Tibial artery (tissue), 4 donors: ENCODE data around the gene TBC1D24.

ENCODE experiments used
- DNase-seq, 2 donors: peaks; one replicate each; pipeline ENCODE4 v3.0.0-alpha.2; 2019
- H3K27ac ChIP-seq, 2 donors: fragments of 200-600 bp; sonication (generic) in 1 of 2; 1 replicate in 1 of 2; 2 replicates in 1 of 2; pipeline ENCODE4 v1.5.1; 2018 to 2019; ENCODE audit warnings: mild to moderate bottlenecking in 1 of 2
- H3K27me3 ChIP-seq, 2 donors: fragments of 200-600 bp; sonication (generic) in 1 of 2; one replicate each; pipeline versions ENCODE4 v1.5.1 to v1.6.0; 2016 to 2019
- H3K36me3 ChIP-seq, 3 donors: fragments of 200-600 bp; sonication (generic) in 2 of 3; one replicate each; pipeline ENCODE4 v1.5.1; 2016 to 2019; ENCODE audit warnings: mild to moderate bottlenecking in 2 of 3
- H3K4me1 ChIP-seq, 4 donors: fragments of 200-600 bp; sonication (generic) in 2 of 4; 1 replicate in 3 of 4; 2 replicates in 1 of 4; pipeline ENCODE4 v1.5.1; 2016 to 2019
- H3K4me3 ChIP-seq, 2 donors: fragments of 200-600 bp; sonication (generic) in 1 of 2; 1 replicate in 1 of 2; 2 replicates in 1 of 2; pipeline ENCODE4 v1.5.1; 2018 to 2019; ENCODE audit warnings: mild to moderate bottlenecking in 2 of 2
- H3K9me3 ChIP-seq, 3 donors: fragments of 200-600 bp; sonication (generic) in 1 of 3; one replicate each; pipeline ENCODE4 v1.5.1; 2016 to 2019
- CTCF ChIP-seq, 2 experiments: fragments of 200-600 bp in 1 of 2; fragments of 450-650 bp in 1 of 2; IDR thresholded peaks; one replicate each; pipeline ENCODE4 v1.5.1; 2017 to 2019; ENCODE audit warnings: antibody characterized with exemption in 2 of 2, mild to moderate bottlenecking in 1 of 2, moderate library complexity in 1 of 2
- intact Hi-C: fragments of 100-400 bp; cut with DNase I; formaldehyde crosslinking; loops from one replicate; pipeline ENCODE4 v1.15.0; 2023; ENCODE audit warnings: low total_unique reads

Gene TBC1D24

GRCh38 chr16:2464333-2464732 is 10.6 kb upstream of the TBC1D24 start:
- peaks cover 11 to 35% (median 29%) of the 10 kb centered on the region in 4 donors for H3K4me1 ChIP-seq
- H3K36me3 ChIP-seq, result no peaks in the 10 kb centered on the region
- no peak overlapping the region for H3K4me3 ChIP-seq
- H3K27ac ChIP-seq, result no peak overlapping the region
- TF ChIP-seq CTCF (IDR thresholded peaks at IDR 0.05), result no peak
- intact Hi-C loops, result no loop called here
- no peak for DNase-seq
- no peaks in the 10 kb centered on the region for H3K9me3 ChIP-seq
- H3K27me3 ChIP-seq, result peaks cover 0 to 32% of the 10 kb centered on the region in 2 donors

GRCh38 chr16:2465653-2466415 is 9.1 kb upstream of the TBC1D24 start:
- DNase-seq, result no peak
- Histone ChIP-seq H3K27me3 (peaks cover under 1 to 47% of the 10 kb centered on the region in 2 donors), H3K4me3 (no peak overlapping the region), H3K9me3 (no peaks in the 10 kb centered on the region), H3K36me3 (no peaks in the 10 kb centered on the region), H3K27ac (no peak overlapping the region), H3K4me1 (peaks cover 1 to 36% (median 26%) of the 10 kb centered on the region in 4 donors)
- no peak for TF ChIP-seq CTCF (IDR thresholded peaks at IDR 0.05)
- intact Hi-C loops, result no loop called here

- Histone ChIP-seq H3K27ac (no peak overlapping the region), H3K36me3 (no peaks in the 10 kb centered on the region), H3K4me3 (peak overlapping the region; percentile 49 to 66), H3K27me3 (peaks cover 6 to 57% of the 10 kb centered on the region in 2 donors), H3K4me1 (peaks cover 6 to 47% (median 36%) of the 10 kb centered on the region in 4 donors), H3K9me3 (no peaks in the 10 kb centered on the region)
- no peak for DNase-seq
- intact Hi-C loops, result no loop called here
- TF ChIP-seq CTCF (IDR thresholded peaks at IDR 0.05), result no peak
Measured at GRCh38 chr16:2466667-2467527, 8.0 kb upstream of the TBC1D24 start.

- no peaks in the 10 kb centered on the region for H3K36me3 ChIP-seq
- TF ChIP-seq CTCF (IDR thresholded peaks at IDR 0.05), result no peak
- peak overlapping the region; percentile 49 to 66 for H3K4me3 ChIP-seq
- peaks cover 6 to 53% (median 36%) of the 10 kb centered on the region in 4 donors for H3K4me1 ChIP-seq
- H3K27me3 ChIP-seq, result peaks cover 6 to 65% of the 10 kb centered on the region in 2 donors
- DNase-seq, result peak; percentile 75 to 91
- H3K9me3 ChIP-seq, result no peaks in the 10 kb centered on the region
- H3K27ac ChIP-seq, result peak overlapping the region; percentile 32 to 40
- intact Hi-C loops, result no loop called here
Measured at GRCh38 chr16:2467528-2468232, 7.2 kb upstream of the TBC1D24 start.

- Histone ChIP-seq H3K27ac (peak overlapping the region; percentile 32 to 40), H3K27me3 (peaks cover 6 to 71% of the 10 kb centered on the region in 2 donors), H3K4me3 (peak overlapping the region; percentile 49 to 66), H3K9me3 (no peaks in the 10 kb centered on the region), H3K4me1 (peaks cover 6 to 58% (median 40%) of the 10 kb centered on the region in 4 donors), H3K36me3 (no peaks in the 10 kb centered on the region)
- no peak for DNase-seq
- no peak for TF ChIP-seq CTCF (IDR thresholded peaks at IDR 0.05)
- intact Hi-C loops, result no loop called here
Measured at GRCh38 chr16:2468233-2468724, 6.6 kb upstream of the TBC1D24 start.
